GM18505 (cell line): ENCODE data around the gene TGFB1I1.
"Not testable (repeated sequence)": the region's sequence is repeated elsewhere in the genome, so short reads cannot be mapped to it uniquely, and the experiment has no call there.

Source experiments
- ATAC-seq: cut with Tn5 transposase; IDR thresholded peaks from one replicate; pipeline ENCODE4 v1.9.1; 2021; ENCODE audit not compliant: unreplicated experiment
- POLR2A ChIP-seq: IDR thresholded peaks from 4 replicates; pipeline ENCODE4 v1.6.1; 2011; ENCODE audit warnings: borderline replicate concordance; ENCODE audit not compliant: insufficient read depth, insufficient read length; ENCODE audit errors: extremely low read depth

TGFB1I1 gene

DNA sequence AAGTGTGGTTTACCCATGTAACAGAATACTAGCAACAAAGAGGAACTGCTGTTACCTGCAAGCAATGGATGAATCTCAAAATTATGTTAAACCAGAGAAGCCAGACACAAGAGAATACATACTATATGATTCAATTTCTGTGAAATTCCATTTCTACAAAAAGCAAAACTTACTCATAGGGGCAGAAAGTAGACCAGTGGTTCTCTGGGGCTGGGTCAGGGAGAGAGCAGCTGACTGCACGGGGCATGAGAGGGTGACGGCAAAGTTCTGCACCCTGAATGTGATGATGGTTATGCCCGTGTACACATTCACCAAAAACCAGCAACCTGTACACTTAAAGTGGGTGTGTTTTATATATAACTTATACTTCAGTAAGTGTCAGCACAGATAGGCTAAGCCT lies 32.4 kb upstream of the TGFB1I1 start:
- no peak for ATAC-seq
- no peak for TF ChIP-seq POLR2A

- no peak for TF ChIP-seq POLR2A
Observed at GRCh38 chr16:31440516-31441184, 31.3 kb upstream of the TGFB1I1 start.

GRCh38 chr16:31441956-31442355 lies 30.0 kb upstream of the TGFB1I1 start:
- no peak for ATAC-seq
- no peak for TF ChIP-seq POLR2A

More at GRCh38 chr16:31440516-31441184, 31.3 kb upstream of the TGFB1I1 start:
- no peak for ATAC-seq

- ATAC-seq: not testable (repeated sequence)
Observed at GRCh38 chr16:31445931-31446330, 26.0 kb upstream of the TGFB1I1 start.

DNA sequence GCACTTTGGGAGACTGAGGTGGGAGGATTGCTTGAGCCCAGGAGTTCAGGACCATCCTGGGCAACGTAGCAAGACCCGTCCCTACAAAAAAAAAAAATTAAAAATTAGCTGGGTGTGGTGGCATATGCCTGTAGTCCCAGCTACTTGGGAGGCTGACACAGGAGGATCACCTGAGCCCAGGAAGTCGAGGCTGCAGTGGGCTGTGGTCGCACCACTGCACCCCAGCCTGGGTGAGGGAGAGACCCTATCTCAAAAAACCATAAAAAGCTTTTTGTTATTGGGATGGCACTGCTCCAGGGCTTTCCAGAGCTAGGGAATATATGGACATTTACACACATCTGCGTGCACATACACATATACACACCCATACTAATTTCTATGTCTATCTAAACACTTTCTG lies 20.8 kb upstream of the TGFB1I1 start:
- ATAC-seq: no peak

GRCh38 chr16:31451681-31452351 lies 20.1 kb upstream of the TGFB1I1 start:
- ATAC-seq: no peak
- TF ChIP-seq POLR2A: no peak

More for the DNA sequence above, 20.8 kb upstream of the TGFB1I1 start:
- TF ChIP-seq POLR2A: no peak

- no peak for ATAC-seq
- no peak for TF ChIP-seq POLR2A
Observed at GRCh38 chr16:31452631-31453106, 19.3 kb upstream of the TGFB1I1 start.

DNA sequence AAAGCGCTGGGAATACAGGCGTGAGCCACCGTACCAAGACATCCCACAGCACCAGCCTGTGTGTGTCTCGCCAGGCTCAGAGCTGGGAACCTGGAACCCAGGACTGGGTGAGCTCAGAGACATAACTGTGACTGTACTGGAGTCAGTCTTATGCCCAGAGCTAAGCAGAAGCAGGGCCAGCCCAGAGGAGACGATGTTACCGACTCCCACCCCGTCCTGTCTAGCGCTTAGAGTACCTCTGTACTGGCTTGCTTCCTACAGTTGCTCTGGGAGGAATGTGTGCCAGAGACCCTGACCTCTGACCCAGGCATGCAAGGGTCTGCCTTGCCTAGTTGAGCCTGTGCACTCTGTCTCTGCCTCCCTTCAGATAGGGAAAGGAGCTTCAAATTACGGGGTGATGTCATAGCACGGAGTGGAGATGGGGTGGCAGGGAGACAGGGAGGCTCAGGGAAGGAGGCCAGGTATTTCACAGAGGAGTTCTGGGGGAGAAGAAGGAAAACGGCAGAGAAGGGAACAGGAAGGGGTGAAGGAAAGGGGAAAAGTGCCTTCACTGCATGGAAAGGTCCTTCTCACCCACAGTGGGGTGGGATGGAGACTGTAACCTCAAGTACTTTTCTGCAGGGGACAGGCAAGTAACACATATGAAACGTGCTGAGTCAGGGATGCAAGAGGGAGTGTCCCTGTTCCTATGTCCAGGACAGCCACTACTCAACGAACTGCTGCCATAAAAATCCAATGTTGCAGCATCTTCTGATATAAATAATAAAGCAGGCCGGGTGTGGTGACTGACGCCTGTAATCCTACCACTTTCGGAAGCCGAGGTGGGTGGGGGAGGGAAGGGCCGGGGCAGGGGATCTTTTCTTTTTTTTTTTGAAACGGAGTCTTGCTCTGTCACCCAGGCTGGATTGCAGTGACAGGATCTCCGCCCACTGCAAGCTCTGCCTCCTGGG lies 18.4 kb upstream of the TGFB1I1 start:
- TF ChIP-seq POLR2A: no peak
- ATAC-seq: no peak

DNA sequence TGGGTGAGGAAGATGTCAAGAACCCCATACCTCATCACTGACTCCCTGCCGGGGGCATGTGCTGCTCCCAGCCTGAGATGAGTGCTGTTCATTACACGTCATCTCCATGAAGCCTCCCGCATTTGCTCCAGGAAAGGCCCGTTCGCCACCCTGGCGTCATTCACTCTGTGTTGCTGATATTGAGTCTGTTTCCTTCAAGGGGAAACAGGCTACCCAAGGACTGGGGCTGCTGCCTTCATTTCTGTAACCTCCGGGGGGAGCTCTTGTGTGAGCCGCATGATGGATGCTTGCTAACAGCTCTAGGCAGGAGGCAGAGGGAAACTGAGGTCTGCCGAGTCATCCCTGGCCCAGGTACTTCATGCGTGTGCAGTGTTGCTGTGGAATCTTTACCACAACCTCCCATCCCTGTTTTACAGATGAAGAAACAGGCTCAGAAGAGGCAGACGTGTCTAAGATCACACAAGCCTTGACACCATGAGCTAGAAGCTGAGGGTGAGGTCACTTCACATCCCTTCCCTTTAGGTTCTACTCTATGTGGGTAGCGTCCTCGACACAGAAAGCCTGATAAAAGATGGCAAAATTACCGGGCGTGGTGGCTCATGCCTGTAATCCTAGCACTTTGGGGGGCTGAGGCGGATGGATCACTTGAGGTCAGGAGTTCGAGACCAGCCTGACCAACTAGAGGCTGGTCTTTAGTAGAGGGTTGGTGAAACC lies 16.2 kb upstream of the TGFB1I1 start:
- TF ChIP-seq POLR2A: no peak
- ATAC-seq: no peak

DNA sequence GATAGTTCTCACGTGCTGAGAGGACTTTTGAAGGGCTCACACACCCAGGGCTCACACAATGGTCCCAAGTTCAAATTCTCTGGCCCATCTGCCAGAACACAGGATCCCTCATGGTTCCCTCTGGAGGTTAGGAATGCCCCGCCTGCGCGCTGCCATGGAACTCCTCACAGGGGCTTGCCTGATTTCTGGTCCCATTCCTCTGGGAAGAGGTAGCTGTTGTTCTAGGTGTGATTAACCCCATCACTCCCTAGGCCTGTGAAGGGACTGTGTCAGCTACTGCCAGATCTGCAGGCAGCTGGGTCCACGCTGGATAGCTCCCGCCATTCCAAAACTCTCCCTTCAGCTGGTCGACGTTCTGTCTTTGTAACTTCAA lies 15.0 kb upstream of the TGFB1I1 start:
- TF ChIP-seq POLR2A: no peak
- no peak for ATAC-seq

DNA sequence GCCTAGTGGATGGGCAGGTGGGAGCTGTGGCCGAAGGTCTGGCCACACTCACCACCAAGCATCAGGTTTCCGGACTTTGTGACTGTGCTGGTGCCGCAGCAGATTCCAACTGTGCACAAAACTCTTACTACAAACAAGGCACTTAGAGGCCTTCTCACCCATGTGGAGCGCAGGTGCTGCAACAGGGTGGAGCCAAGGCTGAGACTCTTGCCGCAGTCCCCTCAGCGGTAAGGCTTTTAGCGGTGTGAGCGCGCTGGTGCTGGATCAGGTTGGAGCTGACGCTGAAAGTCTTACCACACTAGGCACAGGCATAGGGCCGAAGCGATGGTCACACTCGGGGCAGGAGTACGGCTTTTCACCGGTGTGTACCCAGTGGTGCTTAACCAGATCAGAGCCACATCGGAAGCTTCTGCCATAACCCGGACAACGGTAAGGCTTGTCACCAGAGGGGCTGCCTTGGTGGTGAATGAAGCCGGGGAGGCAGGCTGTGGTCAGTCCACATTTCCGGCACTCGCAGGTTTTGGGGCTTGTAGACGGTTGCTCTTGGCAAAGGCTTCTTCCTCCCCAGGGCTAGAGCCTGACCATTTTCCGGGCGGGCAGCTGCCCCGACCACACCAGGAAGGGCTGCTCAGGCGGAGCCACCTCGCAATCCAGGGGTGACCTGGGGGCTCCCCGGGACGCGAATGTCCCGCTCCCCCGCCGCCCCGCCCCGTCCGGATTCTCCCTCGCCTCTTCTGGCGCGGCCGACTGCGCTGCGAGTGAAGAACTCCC lies 13.7 kb upstream of the TGFB1I1 start:
- peak; percentile 9 for ATAC-seq

More for the DNA sequence above, 13.7 kb upstream of the TGFB1I1 start:
- peak; percentile 56 for TF ChIP-seq POLR2A
